Left cardiac atrium (tissue), 4 donors: ENCODE measurements around the gene SLITRK6. TPM values are rescaled to one million over a fixed set of nuclear protein-coding genes. Genes with fewer than 3 reads are reported as not detected.

Experiments
- ATAC-seq, 2 donors: fragments of 200-7000 bp; cut with Tn5 transposase; one replicate each; pipeline ENCODE4 v1.9.1; 2020; ENCODE audit warnings: mild to moderate bottlenecking in 2 of 2, moderate library complexity in 2 of 2
- DNase-seq: peaks from one replicate; pipeline ENCODE4 v3.0.0-alpha.2; 2020
- intact Hi-C, 2 donors: fragments of 100-400 bp; cut with DNase I; formaldehyde crosslinking; loops; one replicate each; pipeline versions ENCODE4 v1.14.1 to v1.15.1; 2022 to 2023
- long read RNA-seq: library from polyadenylated mRNA; unstranded; transcript quantifications from one replicate; pipeline ENCODE4 v2.0.0, GENCODE V29; 2021
- total RNA-seq, 2 donors: library from RNA; stranded (reverse); fragmentation: NEBNext Ultra II Directional; extraction: Animal tissue kit (Norgen Biotek cat#: 25700); gene quantifications; one replicate each; pipeline ENCODE4 v1.2.1, GENCODE V29; 2021
- donor health status: DM: no; HTN: yes; CAD: no.
- donor health status: DM: no; HTN: yes; CAD: no; lungs with severe emphysema.
- donor health status: DM: yes; HTN: yes; CAD: no.
- donor health status: Dilated cardiomyopathy.

SLITRK6 gene, protein sequence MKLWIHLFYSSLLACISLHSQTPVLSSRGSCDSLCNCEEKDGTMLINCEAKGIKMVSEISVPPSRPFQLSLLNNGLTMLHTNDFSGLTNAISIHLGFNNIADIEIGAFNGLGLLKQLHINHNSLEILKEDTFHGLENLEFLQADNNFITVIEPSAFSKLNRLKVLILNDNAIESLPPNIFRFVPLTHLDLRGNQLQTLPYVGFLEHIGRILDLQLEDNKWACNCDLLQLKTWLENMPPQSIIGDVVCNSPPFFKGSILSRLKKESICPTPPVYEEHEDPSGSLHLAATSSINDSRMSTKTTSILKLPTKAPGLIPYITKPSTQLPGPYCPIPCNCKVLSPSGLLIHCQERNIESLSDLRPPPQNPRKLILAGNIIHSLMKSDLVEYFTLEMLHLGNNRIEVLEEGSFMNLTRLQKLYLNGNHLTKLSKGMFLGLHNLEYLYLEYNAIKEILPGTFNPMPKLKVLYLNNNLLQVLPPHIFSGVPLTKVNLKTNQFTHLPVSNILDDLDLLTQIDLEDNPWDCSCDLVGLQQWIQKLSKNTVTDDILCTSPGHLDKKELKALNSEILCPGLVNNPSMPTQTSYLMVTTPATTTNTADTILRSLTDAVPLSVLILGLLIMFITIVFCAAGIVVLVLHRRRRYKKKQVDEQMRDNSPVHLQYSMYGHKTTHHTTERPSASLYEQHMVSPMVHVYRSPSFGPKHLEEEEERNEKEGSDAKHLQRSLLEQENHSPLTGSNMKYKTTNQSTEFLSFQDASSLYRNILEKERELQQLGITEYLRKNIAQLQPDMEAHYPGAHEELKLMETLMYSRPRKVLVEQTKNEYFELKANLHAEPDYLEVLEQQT
- 1 to 10 TPM in 1 of 2 donors, under 1 TPM in 1; 0.84 to 1.0 TPM for total RNA-seq
- long read RNA-seq = 0 reads

DNA sequence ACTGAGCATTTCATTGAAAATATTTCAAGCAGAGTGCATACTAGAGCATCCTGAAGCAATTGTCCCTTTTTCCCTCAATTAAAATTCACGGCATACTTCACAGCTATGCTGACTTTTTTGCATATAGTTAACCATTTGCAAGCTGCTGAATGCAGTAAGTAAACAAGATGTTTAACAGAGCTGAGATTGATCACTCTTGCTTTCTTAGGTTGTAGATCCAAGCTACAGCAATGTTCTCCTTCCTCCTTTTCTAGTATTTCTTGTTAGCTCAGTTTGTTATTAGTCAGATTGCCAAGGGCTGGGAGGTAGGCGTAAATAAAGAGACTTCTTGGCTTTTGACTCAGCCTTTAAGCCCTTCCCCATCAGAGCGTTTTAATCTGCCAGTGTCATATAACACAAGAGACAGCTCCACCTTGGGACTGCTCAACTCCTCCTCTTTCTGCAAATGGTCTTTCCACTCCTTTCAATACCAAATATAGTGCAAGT is at the start of gene SLITRK6:
SLITRK6 (minus strand) TSS at position 323 of the 486 bp plus-strand sequence. CDS start 2,911 bp downstream, outside the sequence.
- intact Hi-C loops = no loop called here
- no peak for DNase-seq

DNA sequence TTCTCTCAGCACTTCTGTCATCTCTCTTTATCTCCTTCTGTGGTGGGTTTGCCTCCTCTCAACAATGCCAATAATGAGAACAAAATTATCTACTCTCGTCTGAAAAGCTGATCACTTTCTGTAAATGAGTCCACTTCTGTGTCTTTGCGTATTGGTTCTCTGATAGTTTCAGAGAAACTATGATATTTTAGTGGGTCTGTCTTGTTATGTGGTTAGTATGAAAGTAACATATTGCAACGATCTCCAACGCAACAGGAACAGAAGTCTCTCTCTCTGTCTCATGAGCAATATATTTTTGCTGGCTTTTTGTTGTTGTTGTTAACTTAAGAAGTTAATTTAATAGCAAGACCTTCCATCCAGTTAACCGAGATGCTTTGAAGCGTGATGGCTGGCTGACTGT is 47.8 kb upstream of the SLITRK6 start:
- ATAC-seq (no peak), DNase-seq (no peak)
- intact Hi-C loops = no loop called here

More for the DNA sequence above, at the start of gene SLITRK6:
- peak; percentile 19 to 85 for ATAC-seq

DNA sequence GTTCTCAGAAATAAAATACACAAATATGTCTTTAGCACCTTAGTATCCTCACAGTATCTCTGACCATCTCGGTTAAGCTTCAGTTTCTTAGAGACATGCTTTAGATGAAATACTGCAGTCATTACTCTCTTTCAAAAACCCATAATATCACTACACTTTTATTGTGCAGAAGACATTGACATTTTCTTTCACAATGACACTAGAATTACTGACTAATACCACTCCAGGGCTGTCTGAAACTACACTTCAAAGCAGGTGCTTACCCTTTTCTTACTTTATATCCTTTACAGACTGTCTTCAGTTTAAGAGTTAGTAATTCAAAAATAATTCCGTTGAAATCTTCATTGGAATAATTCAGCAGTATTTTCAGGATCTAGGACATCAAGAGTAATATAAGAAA is 42.2 kb upstream of the SLITRK6 start:
- intact Hi-C loops = no loop called here
- ATAC-seq = no peak
- no peak for DNase-seq

DNA sequence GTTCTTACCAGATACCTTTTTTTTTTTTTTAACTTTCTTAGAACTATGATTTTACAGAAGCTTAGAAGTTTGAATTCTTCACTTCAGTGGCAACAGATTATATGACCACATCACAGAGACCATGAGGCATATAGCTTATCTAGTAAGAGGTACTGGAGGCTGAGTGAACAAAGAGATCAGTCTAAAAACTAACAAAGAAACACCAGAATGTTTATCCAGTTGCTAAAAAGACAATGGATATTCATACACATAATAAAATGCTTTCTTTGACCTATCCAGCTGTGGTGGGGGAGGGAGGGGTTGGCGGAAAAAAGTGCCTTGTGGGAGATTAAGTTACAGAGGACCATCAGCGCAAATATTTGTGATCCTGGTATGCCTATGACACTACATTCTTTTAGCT is 34.7 kb upstream of the SLITRK6 start:
- ATAC-seq (no peak), DNase-seq (no peak)
- intact Hi-C loops = no loop called here

DNA sequence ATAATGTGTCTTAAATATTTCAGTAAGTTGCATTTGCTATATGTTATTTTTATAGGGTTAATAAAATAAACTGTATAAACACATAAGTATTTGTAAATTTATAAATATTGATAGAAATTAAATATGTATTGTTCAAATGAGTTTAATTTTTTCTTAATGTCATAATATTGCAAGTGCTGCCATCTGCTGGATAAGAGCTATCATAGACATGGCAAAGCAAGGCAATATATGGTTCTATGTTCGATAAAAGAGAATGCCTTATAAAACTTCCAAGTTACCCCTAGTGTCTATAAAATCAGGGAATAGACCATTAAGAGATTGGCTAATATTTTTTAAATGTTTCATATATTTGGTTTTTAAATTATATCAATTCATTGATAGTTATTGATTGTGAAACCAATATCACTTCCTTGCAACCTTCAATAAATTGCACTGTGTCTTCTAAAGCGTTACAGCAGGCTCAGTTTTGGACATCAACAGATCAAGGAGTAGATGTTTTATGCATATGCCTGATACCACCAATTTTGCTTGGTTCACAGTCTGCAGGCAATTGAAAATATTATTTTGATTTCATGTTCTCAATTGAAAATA is 29.0 kb upstream of the SLITRK6 start:
- no peak for ATAC-seq
- no peak for DNase-seq
- intact Hi-C loops = no loop called here

DNA sequence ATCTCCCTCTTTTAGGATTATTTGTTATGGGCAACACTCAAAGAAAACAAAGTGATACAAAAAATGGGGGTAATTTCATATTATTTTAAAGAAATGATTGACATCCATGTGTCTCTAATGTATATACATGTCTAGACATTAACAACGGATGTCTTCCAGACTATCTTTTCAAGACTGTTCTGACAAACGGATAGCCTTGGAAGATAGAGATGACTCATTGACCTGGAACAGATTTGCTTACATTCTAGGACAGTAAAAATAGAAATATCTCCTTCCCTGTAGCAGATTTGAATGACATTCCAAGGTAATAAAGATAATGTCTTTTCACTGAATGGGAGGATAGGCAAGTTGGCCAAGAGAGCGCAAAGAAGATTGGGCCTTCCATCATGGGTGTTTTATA is 26.2 kb upstream of the SLITRK6 start:
- no peak for DNase-seq
- intact Hi-C loops = no loop called here
- ATAC-seq = no peak

DNA sequence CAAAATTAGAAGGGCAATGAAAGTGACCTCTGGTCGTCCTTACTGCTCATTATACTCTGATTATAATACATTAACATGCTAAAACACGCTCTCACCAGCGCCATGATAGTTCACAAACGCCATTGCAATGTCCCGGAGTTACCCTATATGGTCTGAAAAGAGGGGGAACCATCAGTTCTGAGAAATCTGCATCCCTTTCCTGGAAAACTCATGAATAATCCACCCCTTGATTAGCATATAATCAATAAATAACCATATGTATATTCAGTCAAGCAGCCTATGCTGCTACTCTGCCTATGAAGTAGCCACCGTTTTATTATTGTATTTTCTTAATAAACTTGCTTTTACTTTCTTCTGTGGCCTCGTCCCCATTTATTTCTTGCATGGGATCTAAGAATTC is 24.6 kb upstream of the SLITRK6 start:
- no peak for ATAC-seq
- DNase-seq = no peak
- intact Hi-C loops = no loop called here

DNA sequence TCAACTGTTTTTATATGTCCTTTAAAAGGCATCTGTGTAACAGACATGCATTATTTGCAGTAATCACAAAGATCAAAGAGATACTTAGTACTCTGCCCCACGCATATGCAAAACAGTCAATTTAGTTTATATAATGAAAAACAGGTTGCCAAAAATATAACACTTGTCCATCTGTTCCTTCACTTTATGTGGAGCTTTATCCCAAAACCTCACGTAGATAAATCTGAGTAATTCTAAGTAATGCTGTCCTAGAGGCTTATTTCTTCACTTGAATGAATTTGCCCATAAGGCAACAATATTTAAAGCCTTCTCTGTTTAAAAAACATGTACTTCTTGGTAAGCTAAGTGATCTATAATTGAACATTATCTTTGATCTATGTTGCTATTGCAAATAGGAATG is 20.3 kb upstream of the SLITRK6 start:
- intact Hi-C loops = no loop called here
- no peak for DNase-seq
- ATAC-seq = no peak

DNA sequence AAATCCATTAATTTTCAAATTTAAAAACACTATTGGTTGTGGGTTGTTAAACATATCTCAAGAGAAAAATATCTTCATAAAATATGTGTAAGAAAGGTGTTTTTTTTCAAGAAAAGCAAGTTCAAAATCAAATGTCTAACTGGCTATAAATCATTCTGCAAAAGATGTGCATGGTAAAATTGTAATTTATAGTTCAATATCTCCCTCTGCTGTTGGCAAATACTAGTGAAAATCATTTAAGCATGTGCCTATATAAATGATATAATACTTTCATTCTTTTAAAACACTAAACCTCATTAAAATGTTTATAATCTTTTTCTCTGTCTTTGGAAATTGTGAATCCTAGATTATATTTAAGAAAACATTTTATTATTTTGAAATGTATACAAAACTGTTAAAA is 17.2 kb upstream of the SLITRK6 start:
- intact Hi-C loops = no loop called here
- ATAC-seq (no peak), DNase-seq (no peak)

DNA sequence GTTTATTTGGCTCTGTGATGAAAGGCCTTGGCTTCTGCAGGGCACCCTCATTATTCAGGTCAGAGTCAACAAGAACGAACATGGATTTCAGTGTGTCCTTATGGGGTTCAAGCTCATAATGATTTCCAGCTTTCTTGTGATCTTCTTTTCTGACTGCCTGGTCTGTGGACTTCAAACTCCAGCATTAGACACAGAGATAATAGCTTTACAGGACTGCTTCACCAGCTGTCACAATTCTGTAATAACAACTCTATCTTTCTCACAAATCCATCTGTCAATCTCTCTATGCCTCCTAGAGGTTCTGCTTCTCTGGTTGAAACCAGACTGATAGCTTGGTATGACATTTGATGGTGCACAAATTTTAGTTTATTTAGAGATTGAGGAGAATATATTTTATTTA is 13.1 kb upstream of the SLITRK6 start:
- intact Hi-C loops = no loop called here
- ATAC-seq (no peak), DNase-seq (no peak)

DNA sequence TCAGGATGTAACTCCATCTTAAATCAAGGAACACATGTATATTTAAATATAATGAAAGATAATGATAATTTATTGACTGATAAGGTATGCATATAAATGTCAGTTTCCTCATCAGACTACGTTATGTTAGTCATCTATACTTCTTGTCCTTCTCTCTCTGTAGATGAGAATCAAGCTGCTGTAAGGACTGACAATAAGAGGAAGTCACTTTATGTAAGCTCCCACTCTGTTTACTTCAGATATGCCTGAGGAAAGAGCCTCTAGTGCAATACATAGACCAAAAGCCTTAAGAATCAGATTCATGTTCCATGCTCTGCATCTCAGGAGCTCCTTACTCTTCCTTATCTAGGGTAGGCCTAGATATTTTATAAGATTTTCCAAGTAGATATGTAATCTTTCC is 9.6 kb upstream of the SLITRK6 start:
- DNase-seq (no peak), ATAC-seq (no peak)
- intact Hi-C loops = loop anchor here (5.0 to 10.0 kb wide), 2 partner anchors 892 to 894 kb away; no protein-coding TSS in a partner anchor

DNA sequence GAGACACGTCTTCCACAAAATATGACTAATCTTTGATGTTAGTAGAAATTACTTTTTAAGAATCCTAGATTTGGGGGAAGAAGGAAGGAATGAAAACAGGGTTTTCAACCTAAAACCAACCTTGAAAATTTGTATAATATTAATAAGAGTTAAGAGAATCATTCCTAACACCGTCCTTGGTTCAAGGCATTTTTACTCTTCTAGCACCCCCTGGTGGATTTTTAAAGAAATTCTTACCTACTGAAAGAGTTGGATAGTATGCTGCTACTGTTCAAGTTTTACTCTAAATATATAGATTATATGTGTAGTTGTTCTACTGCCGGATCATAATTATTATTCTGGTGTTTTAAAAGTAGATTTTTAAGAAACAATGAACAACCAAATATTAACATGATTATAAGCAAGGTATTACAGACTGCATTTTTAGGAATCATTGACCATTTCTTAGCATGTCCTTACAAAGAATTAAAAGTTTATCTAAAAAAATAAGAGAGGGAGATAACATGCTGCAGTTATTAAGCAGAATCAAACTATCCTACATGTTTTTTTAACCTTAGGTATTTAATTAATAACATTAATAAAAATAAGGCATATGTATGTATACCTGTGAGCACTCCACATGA is 7.4 kb upstream of the SLITRK6 start:
- ATAC-seq (peak in 1 of 2 donors; percentile 70), DNase-seq (no peak)
- intact Hi-C loops = loop anchor here (5.0 to 10.0 kb wide), 2 partner anchors 889 to 892 kb away; no protein-coding TSS in a partner anchor

DNA sequence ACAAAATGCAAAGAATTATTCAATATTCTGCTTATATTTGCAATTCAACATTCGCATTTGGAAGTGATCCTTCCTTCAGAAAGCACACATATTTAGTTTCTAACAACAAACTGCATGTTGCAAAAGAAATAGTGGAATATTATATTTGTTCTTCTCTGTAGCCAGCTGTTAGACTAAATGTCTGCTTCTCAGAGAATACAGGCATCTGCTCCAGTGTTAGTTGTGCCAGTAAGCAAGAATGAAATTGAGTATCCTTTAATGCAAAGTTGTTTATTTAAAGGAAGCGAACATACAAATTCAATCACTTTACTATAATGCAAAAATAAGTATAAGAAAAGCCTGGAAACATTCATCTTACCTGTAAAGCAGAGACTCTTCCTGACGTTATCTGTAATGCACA is 663 bp downstream of the SLITRK6 start:
- no peak for ATAC-seq
- DNase-seq = no peak
- intact Hi-C loops = no loop called here

DNA sequence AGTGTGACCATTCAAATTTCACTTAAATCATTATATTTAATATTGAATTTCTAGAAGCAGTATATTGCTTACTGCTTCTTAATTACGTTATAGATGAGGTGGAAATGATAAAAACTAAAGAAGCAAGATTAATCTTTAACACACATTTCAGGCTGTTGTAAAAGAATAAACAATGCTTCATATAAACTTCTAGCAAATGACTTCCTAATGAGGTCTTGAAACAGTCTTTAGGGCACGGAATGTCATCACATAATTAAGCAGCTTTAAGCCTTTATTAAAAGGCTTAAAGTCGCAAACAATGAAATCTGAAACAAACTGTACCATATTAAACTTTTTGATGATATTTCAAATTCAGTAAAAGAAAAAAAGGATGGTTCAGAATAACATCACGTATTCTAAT is 1.9 kb downstream of the SLITRK6 start:
- intact Hi-C loops = no loop called here
- DNase-seq (no peak), ATAC-seq (no peak)

DNA sequence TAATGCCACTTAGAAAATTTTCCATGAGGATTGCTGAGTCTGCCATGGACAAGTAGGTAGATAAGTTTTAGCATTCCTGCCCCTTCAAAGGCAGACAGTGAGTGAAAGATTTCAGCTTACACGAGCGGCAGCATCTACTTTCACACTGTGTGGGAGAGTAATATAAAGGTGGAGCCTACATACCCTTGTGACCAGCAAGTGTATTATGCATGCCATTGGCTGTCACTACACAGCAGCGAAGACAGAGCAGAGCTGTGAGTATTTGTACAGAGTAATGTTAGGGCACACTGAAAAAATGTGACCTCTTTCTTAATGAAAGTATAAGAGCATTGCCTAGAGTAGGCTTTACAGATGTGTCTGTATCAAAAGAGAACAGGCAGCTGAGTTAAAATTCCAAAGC is 14.0 kb downstream of the SLITRK6 start:
- ATAC-seq (no peak), DNase-seq (no peak)
- intact Hi-C loops = no loop called here

DNA sequence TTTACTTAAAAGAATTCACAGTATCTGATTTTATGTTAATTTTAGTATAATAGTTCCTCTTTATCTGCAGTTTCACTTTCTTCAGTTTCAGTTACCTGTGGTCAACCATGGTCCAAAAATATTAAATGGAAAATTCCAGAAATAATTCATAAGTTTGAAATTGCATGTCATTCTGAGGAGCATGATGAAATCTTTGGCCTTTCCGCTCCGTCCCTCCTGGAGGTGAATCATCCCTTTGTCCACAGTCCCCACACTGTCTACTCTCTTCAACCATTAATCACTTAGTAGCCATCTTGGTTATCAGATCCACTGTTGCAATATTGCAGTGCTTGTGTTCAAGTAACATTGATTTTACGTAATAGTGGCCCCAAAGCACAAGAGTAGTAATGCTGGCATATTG is 26.9 kb downstream of the SLITRK6 start:
- DNase-seq (no peak), ATAC-seq (no peak)
- intact Hi-C loops = no loop called here

DNA sequence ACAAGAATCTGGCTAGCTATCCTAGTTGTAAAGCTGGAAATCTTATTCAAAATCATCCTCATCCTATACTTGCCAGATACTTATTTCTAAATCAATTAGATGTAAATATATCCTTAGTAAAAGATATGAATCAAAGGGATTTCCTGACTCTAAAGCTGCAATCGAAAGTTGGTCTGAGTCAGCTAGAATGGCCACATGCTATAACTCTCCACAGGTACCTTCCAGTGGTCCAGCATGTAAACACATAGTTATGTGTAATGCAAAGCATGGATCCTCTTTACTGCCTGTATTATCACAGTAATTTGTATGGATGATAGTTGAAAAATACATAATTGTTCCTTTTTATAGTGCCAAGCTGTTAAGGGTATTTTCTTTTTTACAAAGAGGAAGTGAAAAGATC is 27.4 kb downstream of the SLITRK6 start:
- DNase-seq = no peak
- no peak for ATAC-seq
- intact Hi-C loops = no loop called here

DNA sequence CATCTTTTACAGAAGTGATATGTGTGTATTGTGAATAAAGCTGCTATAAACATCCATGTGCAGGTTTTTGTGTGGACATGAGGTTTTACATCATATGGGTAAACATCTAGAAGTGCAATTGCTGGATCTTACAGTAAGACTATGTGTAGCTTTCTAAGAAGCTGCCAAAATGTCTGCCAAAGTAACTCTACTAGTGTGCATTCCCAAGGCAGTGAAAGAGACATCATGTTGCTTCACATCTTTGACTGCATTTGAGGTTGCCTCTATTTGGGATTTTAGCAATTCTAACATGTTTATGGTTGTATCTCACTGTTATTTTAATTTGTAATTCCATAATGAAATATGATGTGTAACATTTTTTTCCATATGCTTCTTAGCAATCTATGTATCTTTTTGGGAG is 30.3 kb downstream of the SLITRK6 start:
- intact Hi-C loops = no loop called here

DNA sequence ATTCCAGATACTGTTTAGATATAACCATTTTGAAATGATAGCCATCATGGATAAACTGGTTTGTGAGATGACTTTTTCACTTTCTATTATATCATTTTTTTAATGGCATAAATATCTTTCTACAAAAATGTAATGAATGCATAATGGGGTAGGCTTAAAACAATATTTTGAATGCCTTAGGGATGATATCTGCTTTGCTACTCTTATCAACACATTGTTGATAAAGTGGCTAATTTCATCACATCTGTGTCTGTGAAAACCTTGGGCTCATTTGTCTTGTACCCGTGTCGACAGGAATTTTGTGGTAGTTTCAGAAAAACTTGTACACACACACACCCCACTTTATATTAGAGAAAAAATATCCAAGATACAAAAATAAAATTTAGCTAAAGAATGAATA is 44.1 kb downstream of the SLITRK6 start:
- ATAC-seq (no peak), DNase-seq (no peak)
- intact Hi-C loops = no loop called here

More for the DNA sequence above, 30.3 kb downstream of the SLITRK6 start:
- ATAC-seq (no peak), DNase-seq (no peak)
